NOMO-1 treated with DMSO at 0.1 percent for 48 hours (cell line): ENCODE measurements around the gene KLK13.

ENCODE experiments used
- DNase-seq: peaks from one replicate; lab custom pipeline; 2025; ENCODE audit not compliant: unreplicated experiment; lab: John Stamatoyannopoulos, UW

KLK13 gene

DNA sequence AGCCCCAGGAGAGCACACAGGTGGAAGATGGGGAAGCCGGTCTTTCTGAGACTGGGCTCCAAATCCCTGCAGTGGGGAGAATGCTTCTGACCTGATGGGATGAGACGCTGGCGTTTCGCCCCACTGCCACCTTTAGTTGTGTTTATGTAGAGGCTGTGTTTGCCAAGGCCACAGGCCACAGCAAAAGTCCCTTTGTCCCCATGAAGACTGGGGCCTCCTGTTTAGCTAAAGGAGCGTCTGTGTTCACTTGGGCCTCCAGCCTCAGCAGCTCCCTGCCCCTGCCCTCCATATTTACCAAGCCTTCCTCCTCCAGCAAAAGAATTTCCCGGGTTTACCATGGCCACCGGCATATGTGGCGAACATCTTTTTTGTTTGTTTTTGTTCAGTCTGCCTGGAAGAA, 28.2 kb upstream of the KLK13 start:
- no peak for DNase-seq

- DNase-seq = no peak
These were observed 27.3 kb upstream of the KLK13 start for GRCh38 chr19:51091895-51092873.

DNA sequence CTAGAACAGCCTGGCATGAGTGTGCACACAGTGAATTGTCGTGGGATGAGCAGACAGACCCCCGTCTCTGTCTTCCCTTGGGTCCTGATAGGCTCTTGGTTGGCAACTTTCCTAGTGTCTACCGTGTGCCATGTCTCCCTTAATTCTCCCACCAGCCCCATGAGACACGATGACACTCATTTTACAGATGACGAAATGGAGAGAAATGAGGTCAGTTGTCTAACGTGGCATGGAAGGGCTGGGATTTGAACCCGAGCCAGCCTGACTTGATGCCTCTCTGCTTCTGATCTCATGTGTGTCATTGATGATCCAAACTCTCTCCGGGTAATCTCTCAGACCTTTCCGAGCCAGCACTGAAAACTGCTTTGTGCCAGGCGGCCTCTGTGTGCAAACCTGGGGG, 26.2 kb upstream of the KLK13 start:
- no peak for DNase-seq

- DNase-seq = no peak
These were observed 25.6 kb upstream of the KLK13 start for GRCh38 chr19:51090471-51090870.

DNA sequence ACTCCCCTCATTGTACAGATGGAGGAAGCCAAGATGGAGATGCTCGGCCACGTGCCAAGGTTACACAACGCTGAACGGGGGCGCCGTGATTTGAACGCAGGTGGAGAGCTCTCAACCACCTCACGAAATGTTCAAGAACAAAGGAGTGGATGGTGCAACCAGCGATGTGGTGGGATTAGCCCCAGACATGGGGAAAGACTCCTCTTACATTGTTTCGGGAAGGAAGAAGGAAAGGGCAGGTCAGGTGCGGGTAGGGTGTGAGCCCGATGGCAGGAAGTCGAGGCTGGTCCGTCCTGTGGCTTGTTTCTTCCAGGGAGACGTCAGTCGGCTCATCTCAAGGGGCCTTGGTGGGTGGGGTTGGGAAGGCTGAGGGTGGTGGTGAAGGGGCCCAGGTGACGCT, 24.9 kb upstream of the KLK13 start:
- no peak for DNase-seq

DNA sequence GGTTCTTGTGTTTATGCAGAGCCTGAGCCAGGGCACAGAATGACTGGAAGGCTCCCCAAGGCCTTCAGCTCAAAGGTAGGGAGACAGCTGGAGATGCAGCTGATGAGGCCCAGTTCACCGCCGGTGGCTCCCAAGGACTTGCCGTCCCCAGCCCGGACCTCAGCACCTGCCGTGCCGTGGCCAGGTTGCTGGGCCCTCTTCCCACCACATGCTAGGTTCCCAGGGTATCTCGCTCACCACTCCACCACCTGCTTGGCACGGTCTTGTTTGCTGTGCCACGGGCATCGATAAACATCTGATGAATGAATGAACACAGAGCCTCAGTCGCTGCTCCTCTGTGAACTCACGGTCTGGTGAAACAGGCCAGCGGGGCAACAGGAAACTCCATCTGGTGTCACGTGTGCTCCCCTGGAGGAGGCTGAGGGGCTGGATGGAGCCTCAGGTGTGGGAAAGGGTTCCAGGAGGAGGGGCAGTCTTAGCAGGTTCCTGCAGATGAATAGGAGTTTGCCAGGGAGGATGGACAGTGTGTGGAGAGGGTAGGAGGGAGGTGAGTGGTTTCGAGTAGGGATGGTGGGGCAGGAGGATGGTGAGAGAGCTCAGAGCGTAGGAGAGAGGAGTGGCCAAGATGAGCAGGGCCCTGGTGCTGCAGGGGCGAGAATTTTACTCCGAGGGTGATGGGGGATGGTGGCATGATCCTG, 21.4 kb upstream of the KLK13 start:
- DNase-seq = no peak

DNA sequence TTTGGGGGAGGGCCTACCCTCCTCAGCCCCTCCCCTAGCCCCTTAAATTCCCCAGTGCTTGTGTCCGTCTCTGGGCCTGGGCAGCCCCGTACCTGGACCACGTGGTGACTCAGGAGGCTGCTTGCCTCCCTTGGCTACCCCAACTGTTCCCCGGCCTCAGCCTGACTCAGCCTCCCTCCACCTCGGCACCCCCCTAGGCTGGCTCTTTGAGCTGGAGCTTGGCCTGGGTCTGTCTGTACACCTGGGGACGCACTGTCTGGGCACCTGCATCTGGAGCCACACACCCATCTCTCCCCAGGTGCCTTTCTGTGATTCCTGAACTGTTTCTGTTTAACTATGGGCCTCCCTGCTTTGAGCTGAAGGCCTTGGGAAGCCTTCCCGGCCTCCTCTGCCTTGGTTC, 19.6 kb upstream of the KLK13 start:
- DNase-seq = no peak

- no peak for DNase-seq
These were observed 18.9 kb upstream of the KLK13 start for GRCh38 chr19:51083783-51084182.

GRCh38 chr19:51083181-51083580, 18.3 kb upstream of the KLK13 start:
- DNase-seq = no peak

DNA sequence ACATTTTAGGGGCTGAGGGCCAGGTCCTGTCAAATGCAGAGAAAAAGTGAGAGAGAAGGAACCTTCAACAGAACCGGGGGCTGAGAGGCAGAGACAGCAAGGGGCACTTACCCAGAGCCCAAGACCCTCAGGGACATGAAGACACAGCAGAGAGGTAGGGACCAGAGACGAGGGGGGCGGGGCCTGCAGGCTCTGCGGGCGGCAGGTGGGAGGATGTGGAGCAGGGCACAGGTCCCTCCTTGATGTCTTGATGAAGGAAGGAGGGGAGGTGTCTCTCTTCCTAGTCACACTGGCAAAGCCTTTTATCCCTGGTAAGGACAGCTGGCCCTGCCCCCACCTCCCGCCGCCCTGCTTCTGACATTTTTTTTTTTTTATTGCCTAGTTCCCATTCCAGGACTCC, 17.7 kb upstream of the KLK13 start, which contains the start of gene KLK14:
Gene KLK14 (minus strand): TSS at position 277 of the 400 bp plus-strand sequence. CDS start 273 bp downstream, at position 4.
- DNase-seq = no peak

GRCh38 chr19:51081476-51081875, 16.6 kb upstream of the KLK13 start:
- DNase-seq = no peak

- no peak for DNase-seq
These were observed 14.7 kb upstream of the KLK13 start for GRCh38 chr19:51079481-51080110.

GRCh38 chr19:51078731-51079130, 13.8 kb upstream of the KLK13 start:
- no peak for DNase-seq

DNA sequence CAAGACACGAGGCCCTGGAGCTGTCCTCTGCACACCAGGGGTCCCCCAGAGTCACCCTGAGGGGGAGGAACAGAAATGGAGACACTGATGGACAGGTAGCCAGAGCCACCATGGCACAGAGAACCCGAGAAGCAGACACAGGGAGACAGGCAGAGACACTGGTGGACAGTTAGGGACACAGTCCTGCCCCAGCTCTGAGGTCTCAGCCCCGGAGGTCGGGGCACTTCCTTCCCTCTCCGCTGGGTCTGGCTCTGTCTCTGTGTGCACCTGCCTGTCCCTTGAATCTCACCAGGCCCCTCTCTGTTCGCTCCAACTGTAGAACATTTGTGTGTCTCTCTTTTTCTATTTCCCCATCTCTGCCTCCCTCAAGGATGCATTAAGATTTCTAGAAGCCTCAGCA, 13.2 kb upstream of the KLK13 start:
- DNase-seq = no peak

DNA sequence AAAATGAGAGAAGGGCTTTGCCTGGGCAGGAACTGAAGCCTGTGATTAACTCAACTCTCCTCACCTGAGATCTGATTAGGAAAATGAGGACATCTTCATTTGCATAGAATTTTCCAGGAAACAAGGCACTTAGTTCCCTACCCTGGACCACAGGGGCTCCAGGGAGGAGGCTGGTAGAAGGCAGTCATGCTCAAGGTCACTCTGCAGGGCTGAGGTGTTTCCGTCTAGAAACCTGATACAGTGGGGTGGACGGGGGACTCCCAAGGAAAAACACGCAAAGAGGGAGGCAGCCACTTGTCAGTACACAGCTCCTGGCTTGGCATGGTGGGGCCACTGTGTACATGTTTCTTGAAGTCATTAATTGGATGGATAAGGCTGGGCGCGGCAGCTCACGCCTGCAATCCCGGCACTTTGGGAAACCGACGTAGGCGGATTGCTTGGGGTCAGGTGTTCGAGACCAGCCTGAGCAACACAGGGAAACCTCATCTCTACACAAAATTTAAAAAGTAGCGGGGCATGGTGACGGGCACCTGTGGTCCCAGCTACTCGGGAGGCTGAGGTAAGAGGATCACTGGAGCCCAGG, 11.8 kb upstream of the KLK13 start:
- DNase-seq = no peak

DNA sequence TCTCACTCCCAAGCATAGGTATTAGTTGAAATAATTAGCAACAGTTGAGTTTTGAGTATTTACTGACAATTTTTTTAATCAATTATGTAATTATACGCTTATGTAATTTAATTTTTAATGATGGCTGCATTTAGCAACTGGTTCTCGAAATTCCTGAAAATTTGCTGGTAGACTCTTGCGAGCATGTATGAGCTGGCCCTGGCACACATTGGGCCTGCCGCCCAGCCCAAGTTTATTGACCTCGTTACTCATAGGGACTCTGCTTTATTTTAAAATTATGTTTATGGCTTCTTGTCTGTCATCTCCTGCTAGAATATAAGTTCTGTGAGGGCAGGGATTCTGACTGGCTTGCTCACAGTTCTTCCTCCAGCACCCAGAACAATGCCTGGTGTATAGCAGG, 11.1 kb upstream of the KLK13 start:
- DNase-seq = no peak

DNA sequence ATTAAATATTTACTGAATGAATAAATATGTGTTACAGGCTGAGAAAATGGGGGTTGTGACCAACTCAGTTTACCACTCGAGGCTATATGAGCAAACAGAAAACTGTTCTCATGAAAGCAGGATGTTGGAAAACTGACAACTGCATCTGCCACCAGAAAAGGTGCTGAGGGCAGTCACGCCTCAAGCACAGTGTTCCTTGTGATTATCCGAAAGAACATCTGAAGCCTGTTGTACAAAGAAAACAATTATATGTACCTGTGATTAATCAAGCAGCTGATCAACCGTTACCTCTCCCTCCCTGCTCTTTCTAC, 6.2 kb upstream of the KLK13 start:
- no peak for DNase-seq

DNA sequence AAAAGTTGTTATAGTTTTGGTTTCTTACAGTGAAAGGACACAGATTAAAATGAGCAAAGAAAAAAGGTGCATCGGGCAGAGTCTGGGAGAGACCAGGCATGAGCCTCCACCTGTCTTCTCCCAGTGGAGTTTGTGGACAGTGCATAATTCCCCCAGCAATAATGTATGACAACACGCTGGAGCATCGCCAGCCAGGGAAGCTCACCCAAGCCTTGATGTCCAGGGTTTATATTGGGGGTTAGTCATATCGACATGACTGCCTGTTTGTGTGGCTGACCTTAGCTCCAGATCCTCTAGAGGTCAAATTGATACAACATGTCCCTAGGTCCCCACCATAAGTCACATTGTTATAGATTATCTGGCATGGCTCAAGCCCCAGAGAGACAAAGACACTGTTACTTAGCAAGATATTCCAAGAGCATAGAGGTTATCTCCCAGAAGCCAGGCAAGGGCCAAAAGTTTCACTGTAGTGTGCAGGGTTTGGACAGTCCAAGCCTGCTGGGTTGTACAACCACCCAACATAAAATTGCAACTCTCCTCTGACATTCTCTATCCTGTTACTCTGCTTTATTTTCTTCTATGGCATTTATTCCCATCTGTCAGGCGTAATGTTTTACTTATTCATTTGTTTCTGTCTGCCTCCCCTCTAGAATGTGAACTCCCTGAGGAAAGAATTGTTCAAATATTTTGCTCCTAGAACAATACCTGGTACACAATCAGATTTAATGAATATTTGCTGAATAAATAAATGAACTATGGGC, 5.6 kb upstream of the KLK13 start:
- no peak for DNase-seq

DNA sequence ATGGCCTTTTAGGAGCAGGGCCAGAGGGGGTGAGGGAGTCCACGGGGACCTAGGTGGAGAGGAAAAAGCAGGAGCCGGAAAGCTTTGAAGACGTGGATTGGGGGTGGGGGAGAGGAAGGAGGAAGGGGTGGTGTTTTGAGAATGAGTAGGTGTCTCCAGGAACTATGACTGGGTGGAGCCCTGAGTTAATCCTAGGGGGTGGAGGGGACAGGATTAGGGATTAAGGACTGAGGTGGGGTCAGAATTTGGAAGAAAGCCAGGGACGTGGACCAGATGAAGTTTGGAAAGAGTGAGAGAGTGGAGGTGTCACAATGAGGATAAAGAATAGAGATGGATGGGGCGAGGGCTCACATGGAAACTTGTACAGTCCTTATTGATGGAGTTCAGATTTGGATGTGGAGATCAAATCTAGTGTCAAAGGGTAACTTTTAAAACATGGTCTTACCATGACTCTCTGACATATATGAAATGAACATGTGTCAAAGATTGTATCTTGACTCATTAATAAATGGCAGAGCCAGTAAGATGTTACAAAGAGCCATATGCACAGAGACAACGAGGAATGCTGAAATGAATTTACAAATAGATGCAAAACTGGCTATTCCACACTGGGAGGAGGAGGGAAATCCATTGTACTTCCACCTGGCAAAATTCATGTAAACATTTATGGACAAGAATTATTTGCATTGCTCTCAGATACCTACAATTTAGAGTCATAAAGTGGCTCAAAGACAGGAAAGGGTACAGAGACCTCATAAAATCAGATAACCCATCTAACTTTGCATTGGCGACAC, 1.7 kb upstream of the KLK13 start:
- DNase-seq = no peak
